IPS DF 4.7 (cell line): ENCODE data around the gene PVALB.

ENCODE experiments used
- DNase-seq: peaks from one replicate; pipeline ENCODE4 v3.0.0-alpha.2; 2013; ENCODE audit warnings: low spot score; ENCODE audit errors: extremely low read depth

Gene PVALB

GRCh38 chr22:36816636-36817524, at the start of gene PVALB:
PVALB (minus strand) TSS chr22:36817035; CDS start chr22:36817005, 30 bp downstream.
- no peak for DNase-seq

GRCh38 chr22:36865346-36865745, 48.5 kb upstream of the PVALB start:
- DNase-seq, result no peak

GRCh38 chr22:36864454-36865215, 47.8 kb upstream of the PVALB start:
- DNase-seq, result no peak

- no peak for DNase-seq
Measured at GRCh38 chr22:36863979-36864378, 47.1 kb upstream of the PVALB start.

GRCh38 chr22:36863281-36863680, 46.4 kb upstream of the PVALB start:
- DNase-seq, result no peak

- DNase-seq, result no peak
Measured at GRCh38 chr22:36862251-36863242, 45.7 kb upstream of the PVALB start.

- DNase-seq, result no peak
Measured at GRCh38 chr22:36860821-36861659, 44.2 kb upstream of the PVALB start, which contains the start of gene NCF4. NCF4 (plus strand) TSS chr22:36861006; CDS start chr22:36861172, 166 bp downstream.

- no peak for DNase-seq
Measured at GRCh38 chr22:36860438-36860820, 43.6 kb upstream of the PVALB start.

GRCh38 chr22:36860017-36860416, 43.2 kb upstream of the PVALB start:
- DNase-seq, result no peak

- DNase-seq, result no peak
Measured at GRCh38 chr22:36858966-36859365, 42.1 kb upstream of the PVALB start.

GRCh38 chr22:36858156-36858555, 41.3 kb upstream of the PVALB start:
- no peak for DNase-seq

- no peak for DNase-seq
Measured at GRCh38 chr22:36856792-36857135, 39.9 kb upstream of the PVALB start.

- DNase-seq, result peak; percentile 51
Measured at GRCh38 chr22:36856121-36856791, 39.4 kb upstream of the PVALB start.

GRCh38 chr22:36855478-36855877, 38.6 kb upstream of the PVALB start:
- DNase-seq, result no peak

GRCh38 chr22:36853407-36854099, 36.7 kb upstream of the PVALB start:
- DNase-seq, result peak; percentile 49

GRCh38 chr22:36852056-36852973, 35.5 kb upstream of the PVALB start:
- no peak for DNase-seq

- no peak for DNase-seq
Measured at GRCh38 chr22:36850682-36851081, 33.8 kb upstream of the PVALB start.

- no peak for DNase-seq
Measured at GRCh38 chr22:36850056-36850455, 33.2 kb upstream of the PVALB start.
